ENCODE data around the gene RGL1. TPM values are rescaled to one million over a fixed set of nuclear protein-coding genes. Genes with fewer than 3 reads are reported as not detected.
A peak's percentile ranks its signal among the peaks of the same experiment; 100 is the strongest.
"Not testable (repeated sequence)": the region's sequence is repeated elsewhere in the genome, so short reads cannot be mapped to it uniquely, and the experiment has no call there.

RGL1 gene
- total RNA-seq (69.4 TPM), polyA plus RNA-seq (15.7 TPM)

GRCh38 chr1:183804916-183805841, at the start of gene RGL1:
Gene RGL1 (plus strand): TSS chr1:183805120. CDS start chr1:183805298, 178 bp downstream.
- Histone ChIP-seq H3K4me1 (ENCODE audit: insufficient read depth) (no peaks in the 10 kb centered on the region), H3K27ac (ENCODE audit: low read depth) (peak within 1 kb of the TSS; percentile 14), H3K4me3 (ENCODE audit: low read depth, low read length) (peak within 1 kb of the TSS; percentile 48), H3K36me3 (ENCODE audit: insufficient read depth) (no peaks in the 10 kb centered on the region)
- WGBS, result under 1% methylated on average over 58 of the region's 58 CpGs
- peak; percentile 83 for DNase-seq (ENCODE audit: extremely low spot score)

- 93% methylated on average over 2 of the region's 2 CpGs for WGBS
- Histone ChIP-seq H3K4me1 (ENCODE audit: insufficient read depth) (no peaks in the 10 kb centered on the region), H3K27ac (ENCODE audit: low read depth) (no peak overlapping the region), H3K36me3 (ENCODE audit: insufficient read depth) (no peaks in the 10 kb centered on the region), H3K4me3 (ENCODE audit: low read depth, low read length) (no peak overlapping the region)
- DNase-seq (ENCODE audit: extremely low spot score), result no peak
Observed at GRCh38 chr1:183756326-183756725, 48.6 kb upstream of the RGL1 start.

GRCh38 chr1:183757061-183757460, 47.9 kb upstream of the RGL1 start:
- WGBS, result 47% methylated on average over 4 of the region's 4 CpGs
- Histone ChIP-seq H3K4me1 (ENCODE audit: insufficient read depth) (no peaks in the 10 kb centered on the region), H3K27ac (ENCODE audit: low read depth) (no peak overlapping the region), H3K4me3 (ENCODE audit: low read depth, low read length) (no peak overlapping the region), H3K36me3 (ENCODE audit: insufficient read depth) (no peaks in the 10 kb centered on the region)
- DNase-seq (ENCODE audit: extremely low spot score), result no peak

GRCh38 chr1:183758913-183759312, 46.0 kb upstream of the RGL1 start:
- Histone ChIP-seq H3K4me1 (ENCODE audit: insufficient read depth) (no peaks in the 10 kb centered on the region), H3K27ac (ENCODE audit: low read depth) (no peak overlapping the region), H3K4me3 (ENCODE audit: low read depth, low read length) (no peak overlapping the region), H3K36me3 (ENCODE audit: insufficient read depth) (no peaks in the 10 kb centered on the region)
- WGBS, result 73% methylated on average over 3 of the region's 3 CpGs
- DNase-seq (ENCODE audit: extremely low spot score), result no peak

- no peak for DNase-seq (ENCODE audit: extremely low spot score)
- no peak overlapping the region for H3K27ac ChIP-seq (ENCODE audit: low read depth)
- H3K4me1 ChIP-seq (ENCODE audit: insufficient read depth), result no peaks in the 10 kb centered on the region
- WGBS, result 47% methylated on average over 2 of the region's 2 CpGs
- no peak overlapping the region for H3K4me3 ChIP-seq (ENCODE audit: low read depth, low read length)
- no peaks in the 10 kb centered on the region for H3K36me3 ChIP-seq (ENCODE audit: insufficient read depth)
Observed at GRCh38 chr1:183760661-183761060, 44.3 kb upstream of the RGL1 start.

GRCh38 chr1:183761871-183762270, 43.0 kb upstream of the RGL1 start:
- no peak for DNase-seq (ENCODE audit: extremely low spot score)
- Histone ChIP-seq H3K4me1 (ENCODE audit: insufficient read depth) (no peaks in the 10 kb centered on the region), H3K36me3 (ENCODE audit: insufficient read depth) (no peaks in the 10 kb centered on the region), H3K27ac (ENCODE audit: low read depth) (no peak overlapping the region), H3K4me3 (ENCODE audit: low read depth, low read length) (no peak overlapping the region)
- WGBS, result 95% methylated on average over 1 of the region's 1 CpG

- DNase-seq (ENCODE audit: extremely low spot score); H3K4me3 ChIP-seq (ENCODE audit: low read depth, low read length); H3K27ac ChIP-seq (ENCODE audit: low read depth); H3K4me1 ChIP-seq (ENCODE audit: insufficient read depth); H3K36me3 ChIP-seq (ENCODE audit: insufficient read depth): not testable (repeated sequence)
Observed at GRCh38 chr1:183762856-183763255, 42.1 kb upstream of the RGL1 start.

GRCh38 chr1:183764981-183765380, 39.9 kb upstream of the RGL1 start:
- DNase-seq (ENCODE audit: extremely low spot score), result no peak
- Histone ChIP-seq H3K4me3 (ENCODE audit: low read depth, low read length) (no peak overlapping the region), H3K36me3 (ENCODE audit: insufficient read depth) (no peaks in the 10 kb centered on the region), H3K4me1 (ENCODE audit: insufficient read depth) (no peaks in the 10 kb centered on the region), H3K27ac (ENCODE audit: low read depth) (no peak overlapping the region)

- Histone ChIP-seq H3K4me3 (ENCODE audit: low read depth, low read length) (no peak overlapping the region), H3K27ac (ENCODE audit: low read depth) (no peak overlapping the region), H3K4me1 (ENCODE audit: insufficient read depth) (no peaks in the 10 kb centered on the region), H3K36me3 (ENCODE audit: insufficient read depth) (no peaks in the 10 kb centered on the region)
- DNase-seq (ENCODE audit: extremely low spot score), result no peak
- 84% methylated on average over 5 of the region's 5 CpGs for WGBS
Observed at GRCh38 chr1:183769956-183770815, 34.7 kb upstream of the RGL1 start.

GRCh38 chr1:183770816-183771128, 34.1 kb upstream of the RGL1 start:
- no peak for DNase-seq (ENCODE audit: extremely low spot score)
- Histone ChIP-seq H3K4me1 (ENCODE audit: insufficient read depth) (no peaks in the 10 kb centered on the region), H3K4me3 (ENCODE audit: low read depth, low read length) (no peak overlapping the region), H3K27ac (ENCODE audit: low read depth) (no peak overlapping the region), H3K36me3 (ENCODE audit: insufficient read depth) (no peaks in the 10 kb centered on the region)

GRCh38 chr1:183773482-183774274, 31.2 kb upstream of the RGL1 start:
- Histone ChIP-seq H3K4me3 (ENCODE audit: low read depth, low read length) (no peak overlapping the region), H3K27ac (ENCODE audit: low read depth) (no peak overlapping the region), H3K4me1 (ENCODE audit: insufficient read depth) (no peaks in the 10 kb centered on the region), H3K36me3 (ENCODE audit: insufficient read depth) (no peaks in the 10 kb centered on the region)
- no peak for DNase-seq (ENCODE audit: extremely low spot score)
- WGBS, result 86% methylated on average over 3 of the region's 3 CpGs

GRCh38 chr1:183774938-183775337, 30.0 kb upstream of the RGL1 start:
- WGBS, result 96% methylated on average over 3 of the region's 3 CpGs
- no peaks in the 10 kb centered on the region for H3K4me1 ChIP-seq (ENCODE audit: insufficient read depth)
- no peak overlapping the region for H3K4me3 ChIP-seq (ENCODE audit: low read depth, low read length)
- DNase-seq (ENCODE audit: extremely low spot score), result no peak
- H3K27ac ChIP-seq (ENCODE audit: low read depth), result no peak overlapping the region
- no peaks in the 10 kb centered on the region for H3K36me3 ChIP-seq (ENCODE audit: insufficient read depth)

- DNase-seq (ENCODE audit: extremely low spot score), result no peak
- Histone ChIP-seq H3K4me1 (ENCODE audit: insufficient read depth) (no peaks in the 10 kb centered on the region), H3K36me3 (ENCODE audit: insufficient read depth) (no peaks in the 10 kb centered on the region), H3K27ac (ENCODE audit: low read depth) (no peak overlapping the region), H3K4me3 (ENCODE audit: low read depth, low read length) (no peak overlapping the region)
- WGBS, result 74% methylated on average over 3 of the region's 3 CpGs
Observed at GRCh38 chr1:183776731-183777130, 28.2 kb upstream of the RGL1 start.

Measured in urinary bladder (tissue), 4 donors.